HepG2 (cell line): Measurements from ENCODE around the gene SMIM14. TPM values are rescaled to one million over a fixed set of nuclear protein-coding genes. Genes with fewer than 3 reads are reported as not detected.
A peak's percentile ranks its signal among the peaks of the same experiment; 100 is the strongest.
"Not testable (repeated sequence)": the region's sequence is repeated elsewhere in the genome, so short reads cannot be mapped to it uniquely, and the experiment has no call there.

ENCODE experiments used
- ATAC-seq: fragments of 200-7000 bp; cut with Tn5 transposase; 3 replicates; pipeline ENCODE4 v1.9.1; 2020; ENCODE audit warnings: mild to moderate bottlenecking, moderate library complexity
- BruUV-seq: library from RNA; stranded (reverse); fragments of 400-500 nt; replicated peaks from 2 replicates; lab custom pipeline; 2021; lab: Mats Ljungman, UMichigan
- CTCF ChIA-PET: fragments of 300-600 bp; formaldehyde crosslinking; extraction: SDS; loops from one replicate; lab custom pipeline; 2021; ENCODE audit warnings: low total read pairs, inconsistent platforms, low intra/inter-chr PET ratio; lab: Yijun Ruan, JAX
- POLR2A ChIA-PET: fragments of 350-600 bp; sonication (Branson Sonifier 250); formaldehyde crosslinking; loops from one replicate; lab custom pipeline; 2020; ENCODE audit warnings: antibody characterized with exemption, inconsistent platforms; lab: Yijun Ruan, JAX
- DNase-seq: peaks from one replicate; pipeline ENCODE4 v3.0.0-alpha.2; 2015; ENCODE audit warnings: low spot score
- FAIRE-seq: peaks from 3 replicates; lab custom pipeline; 2011; peaks lifted over from hg19 to GRCh38; lab: Jason Lieb, UNC
- H2AFZ ChIP-seq: one replicate; pipeline ENCODE4 v1.6.1; 2011; ENCODE audit warnings: low read length, inconsistent platforms
- H3K27ac ChIP-seq: fragments of 300-600 bp; 3 replicates; pipeline ENCODE4 v1.8.0; 2011; ENCODE audit warnings: mixed run types, mild to moderate bottlenecking, mixed read lengths, low read length, inconsistent platforms; ENCODE audit not compliant: insufficient read depth; ENCODE audit errors: extremely low read length
- H3K27me3 ChIP-seq, 2 experiments: fragments of 200-600 bp in 1 of 2; 2 replicates in 1 of 2; 3 replicates in 1 of 2; pipeline versions ENCODE4 v1.6.0 to v1.8.0; 2011; ENCODE audit warnings: low read length in 2 of 2, mild to moderate bottlenecking in 2 of 2, moderate library complexity in 2 of 2, inconsistent platforms in 1 of 2; ENCODE audit not compliant: insufficient read depth in 2 of 2, control insufficient read depth in 1 of 2
- H3K36me3 ChIP-seq, 2 experiments: fragments of 200-600 bp in 1 of 2; replicated peaks in 1 of 2; 2 replicates in 1 of 2; 3 replicates in 1 of 2; pipeline versions ENCODE4 v1.5.1 to v1.8.0; 2011; ENCODE audit warnings: low read length in 2 of 2, inconsistent platforms in 1 of 2; ENCODE audit not compliant: insufficient read depth in 2 of 2, control insufficient read depth in 1 of 2
- H3K4me1 ChIP-seq: 2 replicates; pipeline ENCODE4 v1.5.1; 2012; ENCODE audit warnings: low read length, inconsistent platforms; ENCODE audit not compliant: insufficient read depth
- H3K4me2 ChIP-seq: 2 replicates; pipeline ENCODE4 v1.6.0; 2011; ENCODE audit warnings: low read depth, low read length, inconsistent platforms
- H3K4me3 ChIP-seq, 3 experiments: fragments of 200-600 bp in 1 of 3; sonication (generic), shearing (Covaris generic) in 1 of 3; replicated peaks in 1 of 3; 2 replicates each; pipeline ENCODE4 v1.5.1; 2011 to 2016; ENCODE audit warnings: low read length in 3 of 3, inconsistent platforms in 2 of 3, low read depth in 2 of 3, mild to moderate bottlenecking in 2 of 3, control low read depth in 1 of 3, mixed read lengths in 1 of 3; ENCODE audit not compliant: insufficient read depth in 1 of 3
- H3K79me2 ChIP-seq: one replicate; pipeline ENCODE4 v1.6.1; 2011; ENCODE audit warnings: low read length, inconsistent platforms; ENCODE audit not compliant: insufficient read depth
- H3K9ac ChIP-seq: 2 replicates; pipeline ENCODE4 v1.6.0; 2011; ENCODE audit warnings: mild to moderate bottlenecking, low read depth, low read length, inconsistent platforms; ENCODE audit not compliant: insufficient read depth
- H3K9me3 ChIP-seq: 2 replicates; pipeline ENCODE4 v1.5.1; 2012; ENCODE audit warnings: mild to moderate bottlenecking, low read length
- H4K20me1 ChIP-seq: 2 replicates; pipeline ENCODE4 v1.6.0; 2011; ENCODE audit warnings: inconsistent platforms, mild to moderate bottlenecking, low read length, moderate library complexity; ENCODE audit not compliant: insufficient read depth
- MZF1 ChIP-seq: sonication (generic); formaldehyde crosslinking; IDR thresholded peaks from 2 replicates; pipeline ENCODE4 v1.8.1; 2023; ENCODE audit warnings: mild to moderate bottlenecking, missing genetic modification reagents, borderline replicate concordance
- POLR2G ChIP-seq: fragments of 200-400 bp; formaldehyde crosslinking; IDR thresholded peaks from 2 replicates; pipeline ENCODE4 v1.6.1; 2018; ENCODE audit warnings: mild to moderate bottlenecking, low read depth, low read length, moderate library complexity
- RBFOX2 ChIP-seq: fragments of 200-400 bp; formaldehyde crosslinking; IDR thresholded peaks from 2 replicates; pipeline ENCODE4 v1.6.1; 2017; ENCODE audit warnings: low read depth, mild to moderate bottlenecking, low read length
- RBM22 ChIP-seq: fragments of 200-400 bp; formaldehyde crosslinking; optimal IDR thresholded peaks from 2 replicates; pipeline ENCODE3; 2017; ENCODE audit warnings: mild to moderate bottlenecking, low read length, moderate library complexity
- ZFP82 ChIP-seq: sonication (generic); formaldehyde crosslinking; IDR thresholded peaks from 2 replicates; pipeline ENCODE4 v1.5.1; 2020; ENCODE audit warnings: mild to moderate bottlenecking, missing genetic modification reagents, borderline replicate concordance
- ZNF18 ChIP-seq: sonication (generic); formaldehyde crosslinking; IDR thresholded peaks from 2 replicates; pipeline ENCODE4 v1.8.0; 2022; ENCODE audit warnings: mild to moderate bottlenecking, missing genetic modification reagents; ENCODE audit not compliant: insufficient replicate concordance
- ZNF761 ChIP-seq: sonication (generic); formaldehyde crosslinking; conservative IDR thresholded peaks from 2 replicates; pipeline ENCODE4 v1.4.0; 2020; ENCODE audit warnings: mild to moderate bottlenecking, missing genetic modification reagents
- ZNF770 ChIP-seq: sonication (generic); formaldehyde crosslinking; IDR thresholded peaks from 2 replicates; pipeline ENCODE4 v1.5.0; 2020; ENCODE audit warnings: mild to moderate bottlenecking, missing genetic modification reagents
- WGBS: methylation state at CpG from one replicate; pipeline ENCODE4 v1.1.6; 2017; ENCODE audit warnings: low lambda C conversion rate; 5-methylcytosine and 5-hydroxymethylcytosine counted together
- in situ Hi-C: cut with HindIII; loops from 2 replicates; pipeline ENCODE4 v1.10.0; 2017; ENCODE audit warnings: low pct_unique_long_range_greater_than_20kb; ENCODE audit not compliant: extremely low pct_ligation_motif_present
- intact Hi-C: fragments of 100-400 bp; cut with micrococcal nuclease; formaldehyde crosslinking; loops from one replicate; pipeline ENCODE4 v1.10.0; 2022; ENCODE audit not compliant: unreplicated experiment
- polyA plus RNA-seq, 8 experiments: library from polyadenylated mRNA; depleted of rRNA in 3 of 8; stranded (reverse) in 7 of 8; unstranded in 1 of 8; fragments of >200 nt; fragmentation: Illumina TruSeq in 4 of 8; extraction: Trizol in 4 of 8; gene quantifications; 2 replicates each; pipeline versions ENCODE4 v1.2.1 to v1.2.3, GENCODE V29; 2011 to 2016; ENCODE audit warnings: low read depth in 4 of 8, missing spikeins in 1 of 8, mixed read lengths in 1 of 8; ENCODE audit not compliant: insufficient read depth in 1 of 8
- total RNA-seq, 5 experiments: library from RNA; depleted of rRNA; stranded (reverse); fragments of >200 nt; fragmentation: Illumina TruSeq; extraction: Trizol; gene quantifications; 2 replicates each; pipeline ENCODE4 v1.2.3, GENCODE V29; 2016; ENCODE audit warnings: low read depth in 1 of 5

SMIM14 gene
- total and polyA plus RNA-seq, 2 of the 13 experiments (the other 11 are each of a cell fraction or from before 2014, with no cell fraction given), result 16.3 to 28.1 TPM

GRCh38 chr4:39514266-39514665, 124.4 kb downstream of the SMIM14 start:
- WGBS, result 100% methylated on average over 1 of the region's 1 CpG
- H3K4me3 ChIP-seq, intact Hi-C loops, H3K9me3 ChIP-seq, H2AFZ ChIP-seq, CTCF ChIA-PET, in situ Hi-C loops, ATAC-seq, FAIRE-seq, H3K27me3 ChIP-seq, H4K20me1 ChIP-seq, BruUV-seq, DNase-seq: not testable (repeated sequence)
- H3K4me2 ChIP-seq, result peak overlapping the region; percentile 15; the same call in 1 of the 2 replicates
- peak overlapping the region; percentile 13; the same call in 1 of the 2 replicates for H3K9ac ChIP-seq
- TF ChIP-seq ZFP82, result peak; percentile 18; the same call in 1 of the 2 replicates
- TF ChIP-seq ZNF770 (CRISPR knock-in tag), result peak; percentile 94
- peak; percentile 73 for TF ChIP-seq RBM22
- 0 out of 2 replicates have a peak, but pooled peaks have one; percentile 18 for TF ChIP-seq RBFOX2
- POLR2A ChIA-PET, result interaction anchor here (0.9 to 3.2 kb wide), 6 partner anchors 8 to 124 kb away, joined by 4 to 75 read pairs (median 8); partner anchors contain the start of genes LIAS, RPL9, SMIM14 and UGDH
- H3K27ac ChIP-seq, result peak overlapping the region; percentile 97
- H3K4me1 ChIP-seq, result peaks cover 60% of the 10 kb centered on the region
- H3K36me3 ChIP-seq, result peaks cover 22 to 61% of the 10 kb centered on the region in 2 experiments
- peaks cover 64% of the 10 kb centered on the region for H3K79me2 ChIP-seq

GRCh38 chr4:39510348-39510929, 128.2 kb downstream of the SMIM14 start:
- Histone ChIP-seq H4K20me1 (peaks cover 8% of the 10 kb centered on the region), H3K4me2 (no peak overlapping the region), H3K9me3 (no peaks in the 10 kb centered on the region), H2AFZ (no peak overlapping the region), H3K27ac (peak overlapping the region; percentile 23), H3K27me3 (no peaks in the 10 kb centered on the region), H3K9ac (no peak overlapping the region), H3K4me3 (no peak overlapping the region), H3K36me3 (peaks cover 38 to 86% of the 10 kb centered on the region in 2 experiments), H3K4me1 (peaks cover 24% of the 10 kb centered on the region), H3K79me2 (peaks cover 35% of the 10 kb centered on the region)
- TSS peak; percentile 33 for BruUV-seq
- DNase-seq (no peak), ATAC-seq (no peak), FAIRE-seq (no peak)
- intact Hi-C loops (no loop called here), in situ Hi-C loops (no loop called here)
- ChIA-PET CTCF (no interaction called here), POLR2A (interaction anchor here (2.4 kb wide), 1 partner anchor 17 kb away, joined by 11 read pairs; the partner anchor contains the start of gene UGDH)
- TF ChIP-seq POLR2G (0 out of 2 replicates have a peak, but pooled peaks have one; percentile 34), ZNF18 (CRISPR knock-in tag) (no peak), ZNF761 (no peak), RBM22 (peak; percentile 98), RBFOX2 (peak; percentile 61; the same call in 1 of the 2 replicates), MZF1 (CRISPR knock-in tag) (no peak)
- WGBS, result 97% methylated on average over 5 of the region's 5 CpGs
